ENCODE results near the gene ARAP2.

Gene ARAP2

DNA sequence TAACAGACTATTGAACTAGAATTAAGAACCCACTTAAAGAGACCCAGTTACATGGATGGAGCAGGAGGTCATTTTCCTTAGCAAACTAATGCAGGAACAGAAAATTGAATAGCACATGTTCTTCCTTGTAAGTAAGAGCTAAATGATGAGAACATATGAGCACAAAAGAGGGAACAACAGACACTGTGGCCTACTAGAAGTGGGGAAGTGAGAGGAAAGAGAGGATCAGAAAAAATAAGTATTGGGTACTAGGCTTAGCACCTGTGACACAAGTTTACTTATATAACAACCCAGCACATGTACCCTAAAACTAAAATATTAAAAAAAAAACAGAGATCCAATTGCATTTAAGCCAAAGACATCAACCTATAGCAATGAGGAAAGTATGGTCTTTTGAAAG is 26.2 kb downstream of the ARAP2 start:
- in situ Hi-C loops (cut with MboI; ENCODE audit: low sequenced_read_pairs), result no loop called here

DNA sequence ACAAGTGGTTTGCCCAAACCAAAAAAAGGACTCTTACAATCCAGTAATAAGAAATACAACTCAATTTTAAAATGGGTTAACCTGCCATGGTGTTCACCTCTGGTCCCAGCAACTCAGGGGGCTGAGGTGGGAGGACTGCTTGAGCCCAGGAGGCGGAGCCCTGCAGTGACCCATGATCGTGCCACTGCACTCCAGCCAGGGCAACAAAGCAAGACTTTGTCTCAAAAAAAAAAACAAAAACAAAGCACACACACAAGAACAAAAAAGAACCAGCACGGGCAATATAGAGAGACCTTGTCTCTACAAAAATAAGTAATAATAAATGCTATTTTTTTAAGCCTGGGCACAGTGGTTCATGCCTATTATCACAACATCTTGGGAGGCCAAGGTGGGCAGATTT is 28.7 kb downstream of the ARAP2 start:
- in situ Hi-C loops (cut with MboI; ENCODE audit: low sequenced_read_pairs), result no loop called here

DNA sequence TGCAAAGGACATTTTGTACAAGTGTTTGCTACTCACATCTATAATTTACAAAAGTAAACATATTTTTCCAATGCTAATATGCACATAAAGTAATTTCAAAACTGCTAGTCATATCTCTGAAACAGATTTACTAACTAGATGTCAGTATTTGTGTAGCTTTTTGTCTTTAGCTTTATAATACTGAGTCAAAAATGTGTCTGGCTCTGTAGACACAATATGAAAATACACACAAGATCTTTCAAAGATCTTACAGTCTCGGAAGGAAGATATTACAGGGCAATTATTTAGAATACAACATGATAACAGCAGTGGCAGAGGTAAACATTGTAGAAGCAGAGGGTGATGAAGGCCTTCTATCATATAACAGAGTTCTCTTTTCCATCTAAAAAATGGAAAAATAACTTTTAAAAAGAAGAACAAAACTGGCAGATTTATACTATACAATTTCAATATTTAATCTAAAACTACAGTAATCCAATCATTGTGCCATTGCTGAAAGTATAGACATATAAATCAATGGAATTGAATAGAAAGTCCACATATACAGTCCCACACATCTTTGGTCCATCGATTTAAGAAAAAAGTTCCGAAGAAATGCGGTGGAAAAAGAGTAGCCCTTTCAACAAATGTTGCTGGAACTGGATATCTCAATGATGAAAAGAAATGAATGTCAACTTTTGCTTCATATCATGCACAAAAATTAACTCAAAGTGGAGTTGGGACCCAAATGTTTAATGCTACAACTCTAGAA is 29.4 kb downstream of the ARAP2 start:
- in situ Hi-C loops (cut with MboI; ENCODE audit: low sequenced_read_pairs), result no loop called here

DNA sequence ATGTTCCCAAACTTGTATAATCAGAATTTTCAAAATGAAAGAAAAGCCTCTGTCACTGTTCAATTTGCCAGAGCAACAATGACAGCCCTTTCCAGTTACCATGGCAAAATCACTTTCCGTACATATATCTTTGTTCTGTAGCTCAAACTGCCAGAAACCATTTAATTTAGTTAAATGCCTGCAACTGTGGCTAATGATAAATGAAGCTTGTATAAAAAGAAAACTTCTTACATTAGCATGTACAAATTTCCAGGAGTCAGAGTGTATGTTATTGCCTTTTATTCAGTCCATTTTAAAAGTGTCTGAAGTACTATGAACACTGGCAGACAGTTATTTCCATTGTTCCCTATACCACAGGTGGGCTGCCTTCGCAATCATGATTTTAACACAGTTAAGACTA is 30.3 kb downstream of the ARAP2 start:
- in situ Hi-C loops (cut with MboI; ENCODE audit: low sequenced_read_pairs), result no loop called here

DNA sequence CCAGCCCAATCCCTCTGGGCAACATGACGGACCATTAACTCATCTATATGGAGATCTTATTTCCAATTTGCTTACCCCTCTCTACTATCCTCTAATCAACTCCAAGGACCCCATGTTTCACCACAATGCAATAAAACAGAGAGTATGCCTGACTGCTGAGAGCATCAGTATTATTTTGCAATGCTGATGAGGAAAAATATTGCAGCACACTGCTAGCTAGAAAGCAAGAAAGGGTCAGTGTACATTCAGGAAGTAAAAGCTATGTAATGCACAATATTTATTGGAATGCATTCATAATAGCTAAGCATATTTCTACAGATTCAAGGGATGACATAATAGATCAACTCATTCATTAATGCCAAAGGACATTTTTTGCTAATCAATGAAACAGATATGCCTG is 33.2 kb downstream of the ARAP2 start:
- in situ Hi-C loops (cut with MboI; ENCODE audit: low sequenced_read_pairs), result no loop called here

DNA sequence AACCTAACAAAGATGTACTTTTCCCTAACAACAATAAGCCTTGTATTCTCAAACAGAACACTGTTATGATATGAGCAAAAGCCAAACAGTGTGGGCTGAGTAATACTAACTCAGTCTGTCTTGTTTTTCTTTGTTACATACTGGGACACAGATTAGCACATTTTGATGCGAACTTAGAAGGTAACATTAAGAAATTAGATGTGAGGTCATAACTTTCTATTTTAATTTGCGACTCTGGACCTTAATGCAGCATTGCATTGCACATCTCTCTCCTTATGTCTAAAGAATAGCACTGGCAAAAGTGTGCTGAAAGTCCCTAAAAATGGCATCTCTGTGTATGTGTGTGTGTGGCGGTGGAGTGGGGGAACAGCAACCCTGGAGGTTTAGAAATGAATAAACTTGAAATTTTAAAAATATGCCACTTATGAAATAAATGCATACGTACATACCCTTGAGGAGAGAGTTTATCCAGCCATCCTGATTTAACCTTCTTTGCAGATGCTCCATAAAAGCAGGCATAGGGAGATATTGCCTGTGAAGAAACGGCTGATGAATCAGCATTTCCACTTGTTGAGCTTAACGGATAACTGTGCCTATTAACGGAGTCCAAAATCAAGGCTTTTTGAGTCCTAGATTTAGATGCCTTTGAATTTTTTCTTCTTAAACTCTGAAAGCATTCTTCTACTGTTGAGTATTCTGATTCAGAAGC is 34.2 kb downstream of the ARAP2 start:
- in situ Hi-C loops (cut with MboI; ENCODE audit: low sequenced_read_pairs), result no loop called here

DNA sequence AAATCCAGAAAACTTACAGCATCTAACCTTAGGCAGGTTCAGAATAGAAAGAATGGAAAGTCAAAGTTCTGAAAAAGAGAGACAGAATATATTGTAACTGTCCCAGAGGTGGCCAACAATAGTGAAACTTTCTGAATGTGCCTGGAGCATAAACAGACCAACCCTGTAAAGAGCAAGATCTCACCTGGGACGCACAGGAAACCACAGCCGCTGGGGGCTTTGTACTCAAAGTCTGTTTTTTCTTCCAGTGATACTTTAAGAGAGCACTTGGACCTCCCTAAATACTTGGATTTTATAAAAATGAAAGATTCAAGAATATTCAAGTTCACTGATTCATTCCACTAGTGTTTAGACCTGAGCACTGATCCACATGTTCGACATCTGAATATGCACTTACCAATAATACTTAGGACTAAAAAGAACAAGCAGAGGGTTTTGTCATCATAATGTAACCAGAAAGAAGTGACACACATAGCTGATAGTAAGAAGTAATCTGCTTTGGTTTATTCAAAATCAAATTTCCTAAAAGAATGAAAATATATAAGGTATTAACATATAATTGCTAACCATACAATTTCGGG is 35.3 kb downstream of the ARAP2 start:
- in situ Hi-C loops (cut with MboI; ENCODE audit: low sequenced_read_pairs), result no loop called here

DNA sequence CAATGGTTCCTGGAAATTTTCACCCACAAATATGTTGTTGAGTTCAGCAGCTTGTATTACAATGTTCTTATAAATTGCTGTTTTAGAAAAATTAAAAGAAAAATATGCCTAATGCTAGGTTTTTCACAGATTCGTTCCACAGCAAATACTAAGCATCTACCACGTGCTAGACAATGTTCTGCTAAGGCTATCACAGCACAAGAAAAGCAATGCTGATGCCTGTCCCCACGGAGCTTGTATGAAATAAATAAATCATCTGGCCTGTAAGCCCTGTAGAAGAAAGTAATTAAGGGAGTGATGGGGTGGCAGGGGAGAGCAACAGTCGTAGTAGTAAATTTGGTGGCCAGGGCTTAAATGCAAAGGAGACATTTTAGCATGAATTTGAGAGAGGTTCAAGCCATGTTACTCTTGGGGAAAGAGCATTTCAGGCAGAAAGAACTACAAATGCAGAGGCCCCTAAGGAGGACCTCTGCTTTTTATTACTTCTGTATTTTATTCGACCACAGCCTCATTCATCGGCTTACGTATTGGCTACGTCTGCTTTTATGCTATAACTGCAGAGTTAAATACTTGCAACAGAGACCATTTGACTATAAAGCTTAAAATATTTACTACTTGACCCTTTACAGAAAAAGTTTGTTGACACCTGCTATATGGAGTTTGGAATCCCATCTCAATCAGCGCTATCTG is 36.3 kb downstream of the ARAP2 start:
- in situ Hi-C loops (cut with MboI; ENCODE audit: low sequenced_read_pairs), result no loop called here

DNA sequence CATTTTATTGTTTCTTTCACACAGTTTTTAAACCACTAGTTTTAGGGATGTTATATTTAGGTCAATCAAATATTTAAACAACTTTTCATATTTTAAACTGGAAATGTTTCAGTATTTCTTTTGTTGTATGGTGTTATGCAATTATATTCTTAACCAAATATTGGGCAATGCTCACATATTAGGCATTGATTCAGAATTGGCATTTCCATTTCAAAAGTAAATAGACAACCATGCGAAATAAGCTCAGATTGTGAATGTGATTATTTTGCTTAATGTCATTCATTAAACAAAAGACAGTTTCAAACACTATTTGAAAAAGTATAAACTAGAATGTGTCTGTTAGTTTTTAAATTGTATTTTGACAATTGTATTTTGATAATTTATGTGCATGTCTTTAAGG is 36.9 kb downstream of the ARAP2 start:
- in situ Hi-C loops (cut with MboI; ENCODE audit: low sequenced_read_pairs), result no loop called here

DNA sequence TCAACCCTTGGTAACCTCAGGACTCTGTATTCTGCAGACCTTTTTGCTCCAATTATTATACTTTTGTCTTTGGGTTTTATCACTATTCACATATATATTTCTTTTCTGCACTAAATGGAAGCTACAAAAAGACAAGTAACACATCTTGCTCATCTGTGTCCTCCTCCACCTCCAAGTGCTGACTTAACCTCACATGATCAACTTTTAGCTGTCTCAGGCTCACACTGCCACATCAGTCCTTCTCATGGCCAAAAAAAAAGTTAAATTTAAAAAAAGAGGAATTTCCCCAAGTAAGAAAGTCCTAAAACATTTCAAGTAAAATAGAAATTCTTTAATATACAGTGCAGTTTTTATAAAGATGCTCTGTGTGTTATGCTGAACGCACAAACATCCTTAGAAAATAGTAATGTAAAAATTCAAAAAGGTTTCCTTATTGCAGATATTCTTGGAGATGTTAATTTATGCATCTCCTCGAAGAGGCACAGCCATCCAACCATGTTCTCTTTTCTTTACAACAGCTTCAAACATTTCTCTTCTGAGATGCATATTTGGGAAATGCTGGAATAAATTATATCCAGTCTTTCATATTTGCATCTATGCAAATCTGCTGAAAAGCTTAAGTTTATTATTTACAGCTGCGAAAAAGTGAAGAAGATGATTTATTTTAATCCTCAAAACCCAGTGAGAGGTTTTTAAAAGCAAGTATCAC is 37.6 kb downstream of the ARAP2 start:
- in situ Hi-C loops (cut with MboI; ENCODE audit: low sequenced_read_pairs), result no loop called here

DNA sequence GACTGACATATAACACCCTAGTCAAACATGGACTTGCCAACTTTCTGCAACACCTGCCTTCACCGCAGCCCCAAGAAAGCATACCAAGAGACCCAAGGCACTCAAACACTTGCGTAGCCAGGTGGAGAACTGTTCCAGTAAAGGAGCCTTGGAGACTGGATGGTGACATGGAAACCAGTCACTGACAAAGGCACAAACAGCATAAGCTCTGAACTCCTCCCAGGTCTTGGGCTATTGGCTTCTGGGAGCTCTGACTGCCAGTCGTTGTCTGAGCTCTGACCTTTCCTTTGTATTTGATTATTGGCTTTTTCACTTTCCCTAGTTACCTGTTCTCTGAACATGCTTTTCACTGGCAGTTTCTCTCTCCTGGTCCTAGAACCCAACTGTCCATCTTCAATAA is 38.3 kb downstream of the ARAP2 start:
- in situ Hi-C loops (cut with MboI; ENCODE audit: low sequenced_read_pairs), result no loop called here

DNA sequence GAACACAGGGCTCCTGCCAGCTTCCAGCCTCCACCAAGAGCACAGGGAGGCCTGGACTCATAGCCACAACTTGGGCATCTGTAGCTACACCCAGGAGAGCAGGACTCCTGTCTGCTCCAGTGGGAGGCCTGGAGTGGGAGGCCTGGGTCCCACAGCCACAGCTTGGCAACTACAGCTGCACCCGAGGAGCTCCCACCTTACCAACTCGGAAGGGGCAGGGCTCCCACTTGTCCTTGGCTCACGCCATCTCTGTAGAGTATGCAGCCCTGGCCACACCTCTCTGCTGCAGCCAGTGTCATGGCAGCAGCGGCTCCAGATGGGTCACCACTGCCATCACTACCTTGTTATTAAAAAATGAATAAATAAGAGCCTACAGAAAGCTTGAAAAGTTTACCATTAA is 45.5 kb downstream of the ARAP2 start:
- in situ Hi-C loops (cut with MboI; ENCODE audit: low sequenced_read_pairs), result no loop called here

DNA sequence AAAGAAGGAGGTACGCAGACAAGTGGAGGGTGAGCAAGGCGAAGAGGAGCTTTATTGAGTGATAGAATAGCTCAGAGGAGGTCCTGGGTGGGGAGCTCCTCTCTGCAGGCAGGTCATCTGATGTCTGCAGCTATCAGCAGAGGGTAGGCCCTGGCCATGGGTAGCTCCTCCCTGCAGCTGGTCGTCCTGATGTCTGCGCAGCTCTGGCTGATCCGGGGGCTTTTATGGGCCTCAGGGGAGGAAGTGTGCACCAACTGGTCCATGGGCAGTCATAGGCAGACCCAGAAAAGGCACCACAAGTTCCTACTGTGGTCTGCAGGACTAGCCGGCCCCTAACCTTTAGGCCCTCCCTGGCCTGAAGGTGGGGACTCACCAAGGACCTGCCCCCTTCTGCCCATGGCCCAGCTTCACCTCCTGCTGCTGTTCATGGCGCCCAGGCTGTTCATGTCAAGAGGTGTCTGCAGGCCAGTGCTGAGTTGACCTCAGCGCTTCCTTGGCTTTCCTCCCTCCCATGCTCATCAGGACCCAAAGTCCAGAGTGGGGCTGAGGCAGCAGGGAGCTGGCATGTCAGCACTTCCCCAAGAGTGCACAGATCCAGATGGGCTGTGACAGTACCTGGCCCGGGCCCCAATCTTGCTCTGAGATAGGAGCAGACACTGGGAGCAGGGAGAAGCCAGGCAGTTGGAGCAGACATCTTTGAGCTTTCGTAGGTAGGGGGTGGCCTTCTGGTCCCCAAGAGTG is 46.1 kb downstream of the ARAP2 start:
- in situ Hi-C loops (cut with MboI; ENCODE audit: low sequenced_read_pairs), result no loop called here

DNA sequence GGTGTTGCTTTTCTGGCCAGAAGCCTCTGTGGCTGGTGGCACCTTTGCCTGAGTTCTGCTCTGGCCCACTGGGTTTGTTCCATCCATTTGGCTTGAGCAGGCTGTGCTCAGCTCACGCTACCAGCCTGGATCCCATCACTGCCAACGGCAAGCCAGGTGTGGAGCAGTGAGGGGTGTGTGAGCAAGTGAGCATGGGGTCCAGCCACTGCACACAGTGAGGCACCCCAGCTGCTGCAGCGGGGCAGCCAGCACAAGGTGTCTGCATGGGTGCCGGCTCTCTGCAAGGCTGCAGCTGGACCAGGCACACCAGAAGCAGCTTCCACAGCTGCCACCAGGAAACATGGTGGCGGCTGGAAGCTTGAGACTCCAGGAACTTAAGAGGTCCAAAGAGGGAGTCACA is 46.8 kb downstream of the ARAP2 start:
- in situ Hi-C loops (cut with MboI; ENCODE audit: low sequenced_read_pairs), result no loop called here

DNA sequence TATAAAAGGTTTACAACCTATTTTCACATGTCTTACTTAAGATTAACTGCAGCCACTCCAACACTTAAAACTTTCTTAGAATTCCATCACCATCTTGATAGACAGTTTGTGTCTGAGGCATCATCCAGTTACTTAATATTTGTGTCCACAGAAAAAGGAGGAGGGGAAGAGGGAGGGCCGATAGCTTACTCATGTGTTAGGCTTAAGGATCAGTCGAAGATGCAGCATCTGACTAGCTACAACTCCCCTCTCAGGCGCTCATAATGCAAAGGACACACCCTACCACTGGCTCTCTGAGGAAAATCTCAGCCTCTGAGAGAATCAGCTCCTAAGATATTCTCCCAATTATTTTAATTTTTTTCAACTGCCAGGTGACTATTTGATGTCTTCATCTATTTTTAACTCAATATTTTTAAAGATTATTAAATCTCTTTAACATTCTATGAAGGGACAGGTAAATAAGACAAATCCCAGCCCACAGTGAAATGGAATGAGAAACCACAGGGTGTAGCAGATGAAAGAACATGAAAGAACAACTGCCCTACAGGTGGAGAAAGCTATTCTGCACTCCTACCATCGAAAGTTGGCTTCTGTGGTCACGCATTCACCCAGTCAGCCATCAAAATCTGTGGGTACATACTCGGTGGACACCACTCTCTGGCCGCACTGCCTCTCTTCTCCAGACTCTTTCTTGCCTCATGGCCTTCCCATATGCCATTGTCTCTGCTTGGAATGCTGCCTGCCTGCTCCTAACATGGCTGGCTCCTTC is 48.0 kb downstream of the ARAP2 start:
- in situ Hi-C loops (cut with MboI; ENCODE audit: low sequenced_read_pairs), result no loop called here

DNA sequence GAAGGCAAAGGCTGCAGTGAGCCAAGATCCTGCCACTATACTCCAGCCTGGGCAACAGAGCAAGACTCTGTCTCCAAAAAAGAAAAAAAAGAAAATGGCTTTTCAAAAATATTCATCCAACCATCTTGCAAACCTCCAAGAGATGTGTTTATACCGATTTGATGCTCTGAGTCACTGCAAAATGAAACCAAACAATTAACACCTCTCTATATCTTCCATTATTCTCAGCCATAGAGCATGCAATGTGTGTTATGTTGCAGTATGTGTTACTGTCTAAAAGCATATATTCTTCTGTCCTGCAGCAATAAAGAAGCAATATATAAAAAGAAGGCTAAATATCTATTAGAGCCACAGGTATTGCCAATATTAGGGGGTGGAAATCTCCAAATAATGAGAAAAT is 51.4 kb downstream of the ARAP2 start:
- in situ Hi-C loops (cut with MboI; ENCODE audit: low sequenced_read_pairs), result no loop called here

DNA sequence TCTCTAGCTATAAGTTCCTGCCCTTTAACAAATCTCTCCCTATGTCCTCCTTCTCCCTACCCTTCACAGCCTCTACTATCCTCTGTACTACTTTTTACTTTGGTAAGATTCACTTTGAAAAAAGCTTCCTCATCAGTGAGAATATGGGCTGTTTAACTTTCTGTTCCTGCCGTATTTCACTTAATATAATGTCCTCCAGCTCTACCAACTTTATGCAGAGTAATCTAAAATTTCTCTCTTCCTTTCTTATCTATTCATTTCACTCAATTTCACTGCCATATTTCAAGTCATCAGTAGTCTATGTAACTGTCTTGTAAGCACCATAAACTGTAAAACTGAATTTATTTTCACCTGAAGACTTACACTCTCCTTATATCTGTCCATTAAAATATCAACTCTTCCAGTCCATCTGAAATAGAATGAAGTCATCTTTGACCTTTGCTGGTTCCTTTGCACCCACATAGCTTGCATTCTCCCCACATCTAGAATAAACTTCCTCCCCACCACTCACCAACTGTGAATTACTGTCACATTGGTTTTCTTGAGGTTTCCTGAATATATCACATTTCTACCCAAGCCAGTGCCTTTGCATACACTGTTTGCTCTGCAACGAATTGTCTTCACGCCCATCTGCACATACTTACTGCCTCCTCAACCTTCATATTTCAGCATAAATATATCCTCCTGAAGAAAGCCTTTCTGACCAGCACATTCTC is 54.6 kb downstream of the ARAP2 start:
- in situ Hi-C loops (cut with MboI; ENCODE audit: low sequenced_read_pairs), result no loop called here

DNA sequence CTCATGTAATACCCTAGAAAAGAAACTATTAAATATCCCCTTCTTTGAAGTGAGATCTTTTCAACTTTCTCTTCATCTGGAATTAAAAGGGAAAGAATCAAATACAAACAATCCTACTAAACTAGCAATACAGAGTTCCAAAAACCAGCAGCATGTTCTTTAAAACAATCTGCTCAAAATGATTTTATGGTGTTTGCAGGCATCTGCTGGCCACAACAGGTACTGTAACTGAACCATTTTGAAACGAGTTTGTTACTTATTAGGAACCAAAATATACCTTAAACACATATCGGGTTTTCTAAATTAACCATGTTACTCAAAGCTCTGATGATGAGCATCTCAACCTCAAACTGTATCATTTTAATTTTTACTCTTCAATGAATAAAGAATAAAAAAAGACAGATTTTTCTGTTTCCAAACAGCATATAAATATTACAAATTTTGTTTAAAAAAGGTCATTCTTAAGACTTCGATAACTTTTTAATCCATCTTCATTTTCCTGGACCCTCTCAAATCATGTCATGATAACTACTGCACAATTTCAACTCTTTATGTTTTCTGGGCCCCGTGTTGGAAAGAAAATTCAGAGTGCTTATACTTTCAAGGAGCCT is 56.5 kb downstream of the ARAP2 start:
- in situ Hi-C loops (cut with MboI; ENCODE audit: low sequenced_read_pairs), result no loop called here
